Lower leg skin (tissue), 4 donors: ENCODE results near the gene MRPL17. TPM values are rescaled to one million over a fixed set of nuclear protein-coding genes. Genes with fewer than 3 reads are reported as not detected.

Experiments used
- DNase-seq, 2 donors: peaks; one replicate each; pipeline ENCODE4 v3.0.0-alpha.2; 2019; ENCODE audit warnings: low spot score in 2 of 2
- H3K4me3 ChIP-seq: fragments of 200-600 bp; sonication (generic); 2 replicates; pipeline ENCODE4 v1.5.1; 2017; ENCODE audit warnings: mild to moderate bottlenecking, low read depth; ENCODE audit not compliant: poor library complexity, severe bottlenecking
- CTCF ChIP-seq, 3 donors: fragments of 450-650 bp; IDR thresholded peaks; one replicate each; pipeline ENCODE4 v1.5.1; 2016; ENCODE audit warnings: antibody characterized with exemption in 3 of 3, mild to moderate bottlenecking in 3 of 3, moderate library complexity in 2 of 3
- POLR2A ChIP-seq, 2 donors: fragments of 450-650 bp; IDR thresholded peaks; one replicate each; pipeline ENCODE4 v1.6.1; 2016 to 2017; ENCODE audit warnings: antibody characterized with exemption in 2 of 2, mild to moderate bottlenecking in 1 of 2, moderate library complexity in 1 of 2
- WGBS, 2 donors: methylation state at CpG; one replicate each; pipeline ENCODE4 v1.1.5; 2018; 5-methylcytosine and 5-hydroxymethylcytosine counted together
- intact Hi-C: fragments of 100-400 bp; cut with DNase I; formaldehyde crosslinking; loops from one replicate; pipeline ENCODE4 v1.15.0; 2023; ENCODE audit warnings: low total_unique reads
- total RNA-seq, 4 donors: library from RNA; depleted of rRNA; stranded (reverse); fragments of >200 nt; gene quantifications; one replicate each; pipeline ENCODE4 v1.1.0, GENCODE V29; 2016

The MRPL17 gene
- total RNA-seq, 4 donors from 2014 or later: 16.8 to 115 (median 30.5) TPM

- H3K4me3 ChIP-seq: no peak overlapping the region
- DNase-seq: peak in 1 of 2 donors; percentile 75
- intact Hi-C loops: no loop called here
- no peak for TF ChIP-seq POLR2A (IDR thresholded peaks at IDR 0.05)
- no peak for TF ChIP-seq CTCF (IDR thresholded peaks at IDR 0.05)
- 92 to 93% methylated on average over 27 to 28 of the region's 29 CpGs for WGBS, 2 donors
Observed at GRCh38 chr11:6632116-6633073, 50.7 kb downstream of the MRPL17 start.

GRCh38 chr11:6631361-6631890 is 51.7 kb downstream of the MRPL17 start:
- peak in 1 of 2 donors; percentile 81 for DNase-seq
- H3K4me3 ChIP-seq: no peak overlapping the region
- WGBS, 2 donors: 92% methylated on average over 10 to 11 of the region's 11 CpGs
- TF ChIP-seq CTCF (IDR thresholded peaks at IDR 0.05) (no peak), POLR2A (IDR thresholded peaks at IDR 0.05) (no peak)
- intact Hi-C loops: no loop called here

GRCh38 chr11:6630632-6631291 is 52.4 kb downstream of the MRPL17 start:
- intact Hi-C loops: no loop called here
- 57 to 64% methylated on average over 13 to 15 of the region's 28 CpGs for WGBS, 2 donors

More at GRCh38 chr11:6630632-6631291, 52.4 kb downstream of the MRPL17 start:
- TF ChIP-seq CTCF (IDR thresholded peaks at IDR 0.05) (no peak), POLR2A (IDR thresholded peaks at IDR 0.05) (no peak)
- H3K4me3 ChIP-seq: no peak overlapping the region
- DNase-seq: peak in 1 of 2 donors; percentile 71

Other genes with a start within 250 kb of the MRPL17 start
- 1 to 10 TPM in 3 of 4 donors, under 1 TPM in 1; 0.42 to 1.2 (median 1.1) TPM for gene HPX, start 242.4 kb downstream of the MRPL17 start, total RNA-seq
- 10 to 100 TPM; 19.2 to 24.1 (median 22.4) TPM for gene TRIM3, start 209.4 kb downstream of the MRPL17 start, total RNA-seq
- 10 to 100 TPM; 56.6 to 77.5 (median 63.9) TPM for gene ARFIP2, start 202.0 kb downstream of the MRPL17 start, total RNA-seq
- gene TIMM10B, start 201.8 kb downstream of the MRPL17 start, total RNA-seq: 10 to 100 TPM; 20.1 to 28.0 (median 21.9) TPM
- 10 to 100 TPM in 2 of 4 donors, 1 to 10 TPM in 2; 5.9 to 13.6 (median 8.4) TPM for gene DNHD1, start 186.1 kb downstream of the MRPL17 start, total RNA-seq
- 10 to 100 TPM; 14.9 to 22.7 (median 18.0) TPM for gene RRP8, start 79.7 kb downstream of the MRPL17 start, total RNA-seq
- gene ILK, start 79.6 kb downstream of the MRPL17 start, total RNA-seq: 10 to 100 TPM; 68.1 to 91.0 (median 74.8) TPM
- 100 to 1,000 TPM in 1 of 4 donors, 10 to 100 TPM in 3; 41.1 to 105 (median 61.8) TPM for gene TAF10, start 71.1 kb downstream of the MRPL17 start, total RNA-seq
- 10 to 100 TPM; 49.6 to 65.3 (median 57.9) TPM for gene TPP1, start 63.9 kb downstream of the MRPL17 start, total RNA-seq
- gene DCHS1, start 27.5 kb downstream of the MRPL17 start, total RNA-seq: 1 to 10 TPM; 4.0 to 9.0 (median 5.4) TPM
- not detected for gene OR2AG2, start 88.6 kb upstream of the MRPL17 start, total RNA-seq
- gene OR2AG1, start 99.7 kb upstream of the MRPL17 start, total RNA-seq: not detected
- gene OR6A2, start 116.3 kb upstream of the MRPL17 start, total RNA-seq: not detected
- not detected for gene OR10A5, start 162.3 kb upstream of the MRPL17 start, total RNA-seq
- not detected for gene OR10A2, start 179.7 kb upstream of the MRPL17 start, total RNA-seq
- gene OR10A4, start 193.3 kb upstream of the MRPL17 start, total RNA-seq: not detected
- gene OR2D2, start 209.2 kb upstream of the MRPL17 start, total RNA-seq: not detected
- gene OR2D3, start 237.7 kb upstream of the MRPL17 start, total RNA-seq: not detected
- 1 to 10 TPM in 1 of 4 donors, under 1 TPM in 2, not detected in 1; 0.36 to 2.8 (median 0.51) TPM for gene ZNF215, start 243.1 kb upstream of the MRPL17 start, total RNA-seq